ENCODE measurements around the gene YIPF2.

The YIPF2 gene

GRCh38 chr19:10911579-10912363 is 16.7 kb downstream of the YIPF2 start:
- no peak for DNase-seq (ENCODE audit: low read depth in 1 of 2, low spot score in 1 of 2)

DNA sequence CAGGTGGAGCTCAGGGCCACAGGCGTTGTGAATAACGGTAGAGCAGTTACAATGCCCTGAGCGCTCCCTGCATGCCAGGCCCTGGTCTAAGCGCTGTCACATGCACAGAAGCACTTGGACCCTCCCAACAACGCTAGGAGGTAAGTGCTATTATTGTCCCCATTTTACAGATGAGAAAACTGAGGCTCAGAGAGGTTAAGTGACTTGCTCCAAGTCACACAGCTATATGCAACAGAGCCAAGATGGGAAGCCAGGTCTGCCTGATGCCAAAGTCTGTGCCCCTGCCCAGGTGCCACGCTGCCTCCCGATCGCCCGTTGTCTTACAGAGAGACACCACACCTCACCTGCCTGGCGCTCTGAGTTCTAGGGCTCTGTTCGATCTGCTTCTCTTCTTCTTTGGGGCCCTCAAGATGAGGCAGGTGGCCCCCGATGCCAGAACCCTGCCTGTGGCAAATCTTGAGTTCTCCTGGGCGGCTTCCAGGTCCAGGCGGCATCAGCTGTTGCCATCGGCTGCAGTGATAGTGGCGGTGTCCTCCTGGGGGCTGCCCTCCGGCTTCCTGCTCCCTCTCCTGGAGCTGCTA is 20.0 kb downstream of the YIPF2 start:
- DNase-seq (ENCODE audit: low read depth in 1 of 2, low spot score in 1 of 2): no peak

- DNase-seq (ENCODE audit: low read depth in 1 of 2, low spot score in 1 of 2): no peak
These were observed 20.5 kb downstream of the YIPF2 start for GRCh38 chr19:10907925-10908324.

DNA sequence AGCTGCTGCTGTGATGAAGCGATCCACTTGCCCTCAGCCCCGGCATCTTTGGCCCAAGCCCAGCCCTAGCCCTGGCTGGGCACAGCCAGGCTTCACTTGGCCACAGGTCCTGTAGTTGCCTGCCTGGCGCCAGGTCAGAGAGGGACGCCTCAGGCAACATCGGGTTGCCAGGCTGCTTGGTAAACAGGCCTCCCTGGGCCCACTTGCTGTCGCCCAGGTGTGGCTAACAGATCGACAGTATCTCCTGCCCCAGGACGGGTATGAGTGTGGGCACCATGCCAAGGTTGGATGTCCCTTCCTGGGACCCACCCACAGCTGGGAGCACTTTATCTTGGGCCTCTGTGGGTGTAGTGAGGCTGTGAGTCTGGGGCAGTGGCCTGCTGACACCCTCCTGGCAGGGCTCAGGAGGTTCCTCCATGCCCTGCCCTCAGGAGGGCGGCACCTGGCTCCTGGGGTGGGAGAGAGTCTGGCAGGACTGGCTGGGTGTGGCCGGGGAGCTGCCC is 29.2 kb downstream of the YIPF2 start:
- DNase-seq (ENCODE audit: low read depth in 1 of 2, low spot score in 1 of 2): no peak

GRCh38 chr19:10898633-10899032 is 29.8 kb downstream of the YIPF2 start:
- DNase-seq (ENCODE audit: low read depth in 1 of 2, low spot score in 1 of 2): no peak

- no peak for DNase-seq (ENCODE audit: low read depth in 1 of 2, low spot score in 1 of 2)
These were observed 31.4 kb downstream of the YIPF2 start for GRCh38 chr19:10896851-10897526.

DNA sequence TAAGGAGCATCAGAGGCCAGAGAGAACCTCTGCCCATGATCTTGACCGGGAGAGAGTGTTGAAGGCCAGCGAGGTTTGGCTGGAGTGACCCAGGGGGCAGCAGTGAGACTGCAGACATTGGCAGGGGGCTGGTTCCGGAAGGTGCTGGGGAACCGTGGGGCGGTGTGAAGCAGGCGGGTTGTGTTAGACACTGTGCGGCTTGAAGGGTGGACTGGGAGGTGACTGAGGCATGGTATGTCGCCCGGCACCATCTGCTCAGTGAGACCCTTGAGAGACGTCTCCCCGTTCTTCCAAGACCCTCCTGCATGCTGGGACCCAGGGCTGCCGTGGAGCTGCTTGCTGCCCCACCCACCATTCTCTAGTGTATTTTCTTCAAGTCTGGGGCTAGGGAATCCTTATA is 32.5 kb downstream of the YIPF2 start:
- DNase-seq (ENCODE audit: low read depth in 1 of 2, low spot score in 1 of 2): no peak

GRCh38 chr19:10895363-10895762 is 33.1 kb downstream of the YIPF2 start:
- DNase-seq (ENCODE audit: low read depth in 1 of 2, low spot score in 1 of 2): no peak

- no peak for DNase-seq (ENCODE audit: low read depth in 1 of 2, low spot score in 1 of 2)
These were observed 33.6 kb downstream of the YIPF2 start for GRCh38 chr19:10894911-10895213.

- no peak for DNase-seq (ENCODE audit: low read depth in 1 of 2, low spot score in 1 of 2)
These were observed 36.2 kb downstream of the YIPF2 start for GRCh38 chr19:10892256-10892655.

DNA sequence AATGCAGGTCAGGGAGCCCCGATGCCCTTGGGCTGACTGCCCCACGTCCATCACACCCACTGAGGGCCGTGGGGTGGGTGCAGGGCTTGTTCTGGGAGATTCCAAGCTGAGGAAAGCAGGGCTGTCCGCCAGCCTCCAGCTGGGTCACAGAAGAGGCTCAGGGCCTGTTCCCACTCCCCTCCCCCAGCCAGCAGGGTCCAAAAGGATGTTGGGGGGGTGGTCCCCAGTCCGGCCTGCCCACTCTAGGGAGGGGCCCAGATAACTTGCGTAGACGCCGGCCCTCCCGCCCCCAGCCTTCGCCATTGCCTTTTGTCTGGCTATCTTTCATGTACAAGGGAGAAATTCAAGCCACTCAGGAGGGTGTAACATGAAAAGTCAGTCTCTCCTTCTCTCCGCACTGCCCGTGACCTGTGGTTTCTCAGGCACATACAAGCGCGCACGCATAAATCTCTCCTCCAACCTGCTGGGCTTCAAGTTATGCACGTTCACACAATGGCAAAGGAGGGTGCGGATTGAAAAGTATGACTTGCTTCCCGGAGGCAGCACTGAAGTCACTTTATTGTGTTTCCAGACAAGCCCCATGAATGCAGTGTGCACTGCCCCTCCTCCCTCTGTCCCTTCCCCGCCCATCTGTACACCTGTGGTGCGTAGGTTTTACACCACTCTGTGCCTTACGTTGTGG is 36.9 kb downstream of the YIPF2 start:
- no peak for DNase-seq (ENCODE audit: low read depth in 1 of 2, low spot score in 1 of 2)

- no peak for DNase-seq (ENCODE audit: low read depth in 1 of 2, low spot score in 1 of 2)
These were observed 38.6 kb downstream of the YIPF2 start for GRCh38 chr19:10889880-10890279.

DNA sequence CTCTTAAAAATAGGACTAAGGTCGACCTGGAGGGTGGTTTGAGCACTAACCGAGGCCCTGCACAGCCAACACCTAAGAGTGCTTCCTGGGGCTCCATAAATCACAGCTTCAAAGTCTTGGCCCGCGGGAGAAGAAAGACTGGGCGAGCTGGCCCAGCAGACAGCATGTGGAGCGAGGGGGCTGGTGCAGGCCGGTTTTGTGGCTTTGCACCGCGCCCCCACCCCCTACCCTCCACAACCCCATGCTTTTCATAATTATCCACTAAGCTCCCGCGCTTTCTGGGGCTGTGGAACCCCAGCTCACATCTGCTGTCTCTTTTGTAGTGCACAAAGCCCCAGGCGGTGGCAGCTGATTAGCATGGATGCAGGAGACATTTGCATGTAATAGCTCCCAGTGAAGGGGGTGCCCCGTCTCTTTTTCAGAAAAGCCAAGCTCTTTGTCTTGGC is 40.0 kb downstream of the YIPF2 start:
- no peak for DNase-seq (ENCODE audit: low read depth in 1 of 2, low spot score in 1 of 2)

GRCh38 chr19:10887616-10888367 is 40.6 kb downstream of the YIPF2 start:
- no peak for DNase-seq (ENCODE audit: low read depth in 1 of 2, low spot score in 1 of 2)

GRCh38 chr19:10885201-10886169 is 43.0 kb downstream of the YIPF2 start:
- DNase-seq (ENCODE audit: low read depth in 1 of 2, low spot score in 1 of 2): no peak

DNA sequence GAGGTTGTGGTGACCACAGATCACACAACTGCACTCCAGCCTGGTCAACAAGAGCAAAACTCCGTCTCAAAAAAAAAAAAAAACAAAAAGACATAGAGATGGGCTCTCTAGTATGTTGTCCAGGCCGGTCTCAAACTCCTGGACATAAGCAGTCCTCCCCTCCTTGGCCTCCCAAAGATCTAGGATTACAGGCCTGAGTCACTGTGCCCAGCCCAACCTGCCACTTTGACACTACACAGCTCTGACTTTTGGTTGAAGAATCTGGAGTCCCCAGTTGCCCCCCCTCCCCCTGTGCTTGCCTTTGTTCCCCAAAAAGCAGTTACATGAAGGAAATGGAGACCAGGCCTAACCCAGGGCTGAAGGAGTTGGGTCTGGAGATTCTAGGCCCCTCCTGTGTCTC is 44.2 kb downstream of the YIPF2 start:
- no peak for DNase-seq (ENCODE audit: low read depth in 1 of 2, low spot score in 1 of 2)

GRCh38 chr19:10882108-10882457 is 46.4 kb downstream of the YIPF2 start:
- no peak for DNase-seq (ENCODE audit: low read depth in 1 of 2, low spot score in 1 of 2)

GRCh38 chr19:10881403-10882107 is 46.9 kb downstream of the YIPF2 start:
- DNase-seq (ENCODE audit: low read depth in 1 of 2, low spot score in 1 of 2): no peak

DNA sequence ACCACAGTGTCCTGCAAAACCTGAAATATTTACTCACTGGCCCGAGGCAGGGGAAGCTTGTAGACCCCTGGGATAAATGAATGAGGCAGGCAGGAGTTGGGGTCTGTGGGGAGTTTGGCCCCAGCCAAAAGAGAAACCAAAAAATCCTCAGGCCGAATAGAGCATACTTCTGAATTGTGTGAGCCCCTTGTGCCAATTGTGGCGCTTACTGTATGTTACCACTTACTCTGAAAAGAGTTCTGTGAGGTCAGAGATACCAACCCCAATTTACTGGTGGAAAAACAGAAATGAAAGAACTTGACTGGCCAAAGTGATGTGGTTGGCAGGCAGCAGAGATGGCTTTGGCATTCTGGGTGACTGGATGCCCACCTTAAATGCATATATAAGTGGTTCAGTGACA is 50.2 kb downstream of the YIPF2 start:
- no peak for DNase-seq (ENCODE audit: low read depth in 1 of 2, low spot score in 1 of 2)

Data from stimulated activated CD4-positive, alpha-beta T cell treated with anti-CD3 and anti-CD28 coated beads, Interleukin-15, amount 100 ng/mL, for 1 hour (primary cell).